Measurements from ENCODE around the gene CHD9.

The CHD9 gene

GRCh38 chr16:53111078-53111791, 56.4 kb downstream of the CHD9 start:
- no peak overlapping the region for H3K4me3 ChIP-seq (ENCODE audit: low read depth, low read length)
- no peak for TF ChIP-seq CTCF (IDR thresholded peaks at IDR 0.05; ENCODE audit: borderline replicate concordance, insufficient read depth, low read depth, low read length)

- H3K4me3 ChIP-seq (ENCODE audit: low read depth, low read length): no peak overlapping the region
- no peak for TF ChIP-seq CTCF (IDR thresholded peaks at IDR 0.05; ENCODE audit: borderline replicate concordance, insufficient read depth, low read depth, low read length)
Observed at GRCh38 chr16:53112015-53112414, 57.2 kb downstream of the CHD9 start.

GRCh38 chr16:53115047-53115446, 60.3 kb downstream of the CHD9 start:
- no peak overlapping the region for H3K4me3 ChIP-seq (ENCODE audit: low read depth, low read length)

GRCh38 chr16:53115773-53116172, 61.0 kb downstream of the CHD9 start:
- no peak overlapping the region for H3K4me3 ChIP-seq (ENCODE audit: low read depth, low read length)
- no peak for TF ChIP-seq CTCF (IDR thresholded peaks at IDR 0.05; ENCODE audit: borderline replicate concordance, insufficient read depth, low read depth, low read length)

More at GRCh38 chr16:53115047-53115446, 60.3 kb downstream of the CHD9 start:
- TF ChIP-seq CTCF (IDR thresholded peaks at IDR 0.05; ENCODE audit: borderline replicate concordance, insufficient read depth, low read depth, low read length): no peak

GRCh38 chr16:53121043-53121620, 66.3 kb downstream of the CHD9 start:
- H3K4me3 ChIP-seq (ENCODE audit: low read depth, low read length): no peak overlapping the region
- TF ChIP-seq CTCF (IDR thresholded peaks at IDR 0.05; ENCODE audit: borderline replicate concordance, insufficient read depth, low read depth, low read length): no peak

GRCh38 chr16:53121661-53122060, 66.9 kb downstream of the CHD9 start:
- no peak for TF ChIP-seq CTCF (IDR thresholded peaks at IDR 0.05; ENCODE audit: borderline replicate concordance, insufficient read depth, low read depth, low read length)
- no peak overlapping the region for H3K4me3 ChIP-seq (ENCODE audit: low read depth, low read length)

GRCh38 chr16:53123747-53124146, 69.0 kb downstream of the CHD9 start:
- no peak overlapping the region for H3K4me3 ChIP-seq (ENCODE audit: low read depth, low read length)
- TF ChIP-seq CTCF (IDR thresholded peaks at IDR 0.05; ENCODE audit: borderline replicate concordance, insufficient read depth, low read depth, low read length): no peak
